Left ventricle myocardium superior (tissue), 1 donor: ENCODE results near the gene WDR47. TPM values are rescaled to one million over a fixed set of nuclear protein-coding genes. Genes with fewer than 3 reads are reported as not detected.
"Not testable (repeated sequence)": the region's sequence is repeated elsewhere in the genome, so short reads cannot be mapped to it uniquely, and the experiment has no call there.

Source experiments
- ATAC-seq: fragments of 200-7000 bp; cut with Tn5 transposase; one replicate; pipeline ENCODE4 v1.9.1; 2020; ENCODE audit warnings: mild to moderate bottlenecking, moderate library complexity
- DNase-seq: peaks from one replicate; pipeline ENCODE4 v3.0.0-alpha.2; 2020
- intact Hi-C: fragments of 100-400 bp; cut with micrococcal nuclease; formaldehyde crosslinking; loops from one replicate; pipeline ENCODE4 v1.11.0; 2022
- total RNA-seq: library from RNA; stranded (reverse); fragmentation: NEBNext Ultra II Directional; extraction: Animal tissue kit (Norgen Biotek cat#: 25700); gene quantifications from one replicate; pipeline ENCODE4 v1.2.1, GENCODE V29; 2021
- donor health status: DM: no; HTN: yes; CAD: no; lungs with severe emphysema.

Gene WDR47
- total RNA-seq, 1 donor from 2014 or later: 16.6 TPM

- ATAC-seq: no peak
Measured at GRCh38 chr1:108976658-108977057, 65.2 kb downstream of the WDR47 start.

DNA sequence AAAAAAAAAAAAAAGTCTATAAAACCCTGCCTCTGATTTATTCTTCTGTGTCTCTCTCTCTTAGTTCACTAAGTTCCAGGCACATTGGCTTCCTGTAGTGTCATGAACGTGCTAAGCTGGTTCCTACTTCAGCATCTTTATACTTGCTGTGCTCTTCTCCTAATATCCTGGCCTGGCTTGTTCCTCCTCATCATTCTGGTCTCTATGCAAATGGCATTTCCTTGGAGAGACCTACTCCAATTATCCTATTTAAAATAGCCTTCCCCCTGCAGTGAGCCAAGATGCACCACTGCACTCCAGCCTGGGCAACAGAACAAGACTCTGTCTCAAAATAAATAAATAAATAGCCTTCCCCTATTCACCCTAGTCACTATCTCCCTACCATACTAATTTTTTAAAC is 69.0 kb downstream of the WDR47 start:
- intact Hi-C loops: no loop called here
- DNase-seq (no peak), ATAC-seq (no peak)

More at GRCh38 chr1:108976658-108977057, 65.2 kb downstream of the WDR47 start:
- intact Hi-C loops: no loop called here
- DNase-seq: no peak

DNA sequence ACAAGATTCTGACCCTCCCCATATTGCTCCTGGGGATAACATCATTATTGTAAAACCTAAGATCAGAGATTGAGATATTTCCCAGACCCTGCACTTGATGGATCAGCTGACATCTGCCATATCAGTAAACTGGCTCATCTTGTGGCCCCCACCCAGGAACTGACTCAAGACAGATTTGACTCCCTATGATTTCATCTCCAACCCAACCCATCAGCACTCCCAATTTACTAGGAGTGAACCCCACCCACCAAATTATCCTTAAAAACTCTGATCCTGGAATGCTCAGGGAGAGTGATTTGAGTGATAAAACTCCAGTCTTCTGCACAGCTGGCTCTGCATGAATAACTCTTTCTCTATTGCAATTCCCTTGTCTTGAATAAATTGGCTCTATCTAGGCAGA is 72.6 kb downstream of the WDR47 start:
- no peak for ATAC-seq
- intact Hi-C loops: no loop called here
- no peak for DNase-seq

GRCh38 chr1:108963052-108963686 is 78.7 kb downstream of the WDR47 start, which contains the start of gene CLCC1:
Gene CLCC1 (minus strand): TSS chr1:108963484. CDS start chr1:108950437, 13,047 bp downstream.
- DNase-seq: peak; percentile 94
- intact Hi-C loops: no loop called here
- peak; percentile 98 for ATAC-seq

GRCh38 chr1:108962681-108963051 is 79.2 kb downstream of the WDR47 start:
- intact Hi-C loops: no loop called here
- ATAC-seq (peak; percentile 13), DNase-seq (peak; percentile 46)

- ATAC-seq (no peak), DNase-seq (no peak)
- intact Hi-C loops: no loop called here
Measured at GRCh38 chr1:108961752-108962486, 80.0 kb downstream of the WDR47 start.

GRCh38 chr1:108961198-108961597 is 80.7 kb downstream of the WDR47 start:
- intact Hi-C loops: no loop called here
- ATAC-seq (no peak), DNase-seq (no peak)

- intact Hi-C loops: no loop called here
- ATAC-seq (no peak), DNase-seq (no peak)
Measured at GRCh38 chr1:108960719-108961118, 81.2 kb downstream of the WDR47 start.

DNA sequence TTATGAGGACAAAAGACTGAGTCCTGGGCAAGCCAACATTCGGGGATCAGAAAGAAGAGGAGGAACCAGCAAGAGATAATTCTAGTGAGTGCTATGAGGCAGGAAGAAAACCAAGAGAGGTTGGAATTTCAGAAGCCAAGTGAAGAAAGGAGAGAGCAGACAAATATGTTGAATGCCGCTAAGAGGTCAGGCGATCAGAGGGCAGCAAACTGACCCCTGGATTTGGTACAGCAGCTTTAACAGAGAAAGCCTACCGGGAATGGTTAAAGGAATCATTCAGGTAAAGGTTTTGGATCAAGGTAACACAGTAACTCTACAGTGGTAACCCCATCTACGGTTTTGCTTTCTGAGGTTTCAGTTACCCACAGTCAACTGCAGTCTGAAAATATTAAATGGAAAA is 84.0 kb downstream of the WDR47 start:
- ATAC-seq: no peak
- no peak for DNase-seq
- intact Hi-C loops: no loop called here

DNA sequence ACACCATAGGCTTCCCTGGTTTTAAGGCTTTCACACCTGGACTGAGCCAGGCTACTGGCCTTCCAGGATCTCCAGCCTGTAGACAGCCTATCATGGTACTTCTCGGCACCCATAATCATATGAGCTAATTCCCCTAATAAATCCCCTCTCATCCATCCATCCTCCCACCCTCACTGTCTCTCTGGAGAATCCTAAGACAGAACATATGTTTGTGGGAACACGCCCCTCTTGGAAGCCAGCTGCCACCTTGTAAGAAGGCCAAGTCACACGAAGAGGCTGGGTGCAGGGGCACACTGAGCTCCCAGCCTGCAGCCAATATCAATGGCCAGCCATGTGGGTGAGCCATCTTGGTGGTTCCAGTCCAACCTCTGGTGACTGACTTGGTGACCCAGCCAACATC is 86.0 kb downstream of the WDR47 start:
- intact Hi-C loops: no loop called here
- DNase-seq (no peak), ATAC-seq (no peak)

DNA sequence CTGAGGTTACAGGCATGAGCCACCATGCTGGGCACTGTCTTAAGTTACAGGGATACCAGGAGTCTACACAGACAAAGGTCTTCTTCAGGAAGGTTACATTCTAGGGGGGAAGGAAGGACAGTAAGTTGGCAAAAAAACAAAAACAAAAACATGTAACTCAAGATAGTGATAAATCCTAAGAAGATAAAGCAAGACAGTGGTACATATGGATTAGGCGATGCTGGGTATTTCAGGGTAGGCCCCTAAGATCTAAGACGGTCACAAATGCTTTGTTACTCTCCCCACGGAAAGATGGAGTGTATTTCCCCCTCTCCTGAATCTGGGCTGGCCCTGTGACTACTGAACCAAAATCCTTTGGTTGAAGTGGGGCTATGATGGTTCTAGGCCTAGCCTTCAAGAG is 86.8 kb downstream of the WDR47 start:
- DNase-seq (no peak), ATAC-seq (no peak)
- intact Hi-C loops: no loop called here

DNA sequence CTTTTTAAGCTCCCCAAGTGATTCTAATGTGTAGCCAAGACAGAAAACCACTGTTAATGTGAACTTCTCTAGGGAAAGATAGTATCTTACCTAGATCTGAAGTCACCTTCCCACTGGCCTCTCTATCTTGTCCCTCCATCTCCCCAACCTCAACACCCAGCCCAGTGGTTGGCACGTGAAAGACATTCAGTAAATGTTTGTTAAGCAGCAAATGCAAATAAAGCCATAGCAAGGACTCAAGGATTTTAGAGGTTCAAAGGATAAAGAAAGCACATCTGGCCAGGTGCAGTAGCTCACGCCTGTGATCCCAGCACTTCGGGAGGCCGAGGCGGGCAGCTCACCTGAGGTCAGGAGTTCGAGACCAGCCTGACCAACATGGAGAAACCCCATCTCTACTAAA is 88.5 kb downstream of the WDR47 start:
- DNase-seq (no peak), ATAC-seq (no peak)
- intact Hi-C loops: no loop called here

DNA sequence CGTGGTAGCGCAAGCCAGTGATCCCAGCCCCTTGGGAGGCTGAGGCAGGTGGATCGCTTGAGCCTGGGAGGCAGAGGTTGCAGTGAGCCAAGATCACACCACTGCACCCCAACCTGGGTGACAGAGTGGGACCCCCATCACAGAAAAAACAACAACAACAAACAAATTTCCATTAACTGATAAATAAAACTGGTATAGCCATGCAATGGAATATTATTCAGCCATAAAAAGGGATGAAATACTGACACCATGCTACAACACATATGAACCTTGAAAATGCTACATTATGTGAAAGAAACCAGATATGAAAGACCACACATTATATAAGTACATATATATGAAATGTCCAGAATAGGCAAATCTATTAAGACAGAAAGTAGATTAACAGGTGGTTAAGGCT is 90.7 kb downstream of the WDR47 start:
- ATAC-seq: no peak
- intact Hi-C loops: no loop called here
- DNase-seq: no peak

- intact Hi-C loops: no loop called here
Measured at GRCh38 chr1:108949044-108949443, 92.9 kb downstream of the WDR47 start.

DNA sequence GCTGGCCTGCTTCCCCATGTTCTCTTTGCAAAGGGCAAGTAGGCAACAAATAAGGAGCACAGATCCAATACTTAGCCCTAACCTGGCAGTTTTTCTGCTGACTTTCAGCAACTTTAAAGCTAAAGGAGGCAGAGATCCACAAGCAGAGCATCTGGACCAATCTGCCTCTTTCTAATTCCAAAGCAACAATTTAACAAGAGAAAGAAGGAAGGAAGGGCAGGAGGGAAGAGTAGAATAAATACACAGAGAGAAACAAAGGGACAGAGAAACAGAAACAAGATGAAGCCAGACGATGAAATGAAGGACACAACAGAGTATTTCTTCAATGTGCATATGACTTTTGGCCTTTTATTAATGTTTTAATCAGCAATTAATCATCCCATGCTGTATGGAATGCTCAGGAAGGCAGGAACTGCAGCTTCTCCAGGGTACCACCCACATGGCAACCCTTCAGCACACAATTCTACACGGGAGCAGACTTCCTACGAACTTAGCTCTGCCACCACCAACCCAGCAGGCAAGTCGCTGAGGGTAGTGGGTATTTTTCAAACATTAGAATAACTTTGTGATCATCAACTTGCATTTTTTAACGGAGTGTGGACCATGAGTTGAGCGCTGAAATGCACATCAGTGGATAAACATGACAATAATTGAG is 93.9 kb downstream of the WDR47 start:
- DNase-seq (no peak), ATAC-seq (peak; percentile 45)
- intact Hi-C loops: no loop called here

More at GRCh38 chr1:108949044-108949443, 92.9 kb downstream of the WDR47 start:
- ATAC-seq (no peak), DNase-seq (no peak)

DNA sequence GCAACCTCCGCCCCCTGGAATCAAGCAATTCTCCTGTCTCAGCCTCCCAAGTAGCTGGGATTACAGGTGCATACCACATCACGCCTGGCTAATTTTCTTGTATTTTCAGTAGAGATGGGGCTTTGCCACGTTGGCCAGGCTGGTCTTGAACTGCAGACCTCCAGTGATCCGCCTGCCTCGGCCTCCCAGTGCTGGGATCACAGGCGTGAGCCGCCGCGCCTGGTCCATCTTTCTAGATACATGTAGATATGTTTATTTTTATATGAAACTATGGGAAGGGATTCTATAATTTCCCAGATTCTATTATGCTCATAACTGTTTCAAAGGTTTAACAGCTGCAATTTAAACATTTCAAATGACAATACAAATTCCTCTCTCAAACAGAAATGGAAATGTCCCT is 105.7 kb downstream of the WDR47 start:
- no peak for DNase-seq
- ATAC-seq: no peak
- intact Hi-C loops: no loop called here

GRCh38 chr1:108933944-108934343 is 108.0 kb downstream of the WDR47 start:
- ATAC-seq (no peak), DNase-seq (no peak)
- intact Hi-C loops: no loop called here

DNA sequence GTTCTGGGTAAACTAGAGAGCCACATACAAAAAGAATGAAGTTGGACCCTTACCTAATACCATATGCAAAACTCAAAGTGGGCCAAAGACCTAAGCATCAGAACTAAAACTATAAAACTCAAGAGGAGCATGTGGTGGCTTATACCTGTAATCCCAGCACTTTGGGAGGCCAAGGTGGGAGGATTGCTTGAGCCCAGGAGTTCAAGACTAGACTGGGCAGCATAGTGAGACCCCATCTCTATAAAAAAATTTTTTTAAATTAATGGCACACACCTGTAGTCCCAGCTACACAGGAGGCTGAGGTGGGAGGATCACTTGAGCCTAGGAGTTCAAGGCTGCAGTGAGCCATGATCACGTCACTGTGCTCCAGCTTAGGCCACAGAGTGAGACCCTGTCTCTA is 114.3 kb downstream of the WDR47 start:
- DNase-seq, ATAC-seq, intact Hi-C loops: not testable (repeated sequence)

GRCh38 chr1:108925920-108926319 is 116.0 kb downstream of the WDR47 start:
- no peak for ATAC-seq
- intact Hi-C loops: no loop called here
- no peak for DNase-seq
